ENCODE measurements around the gene ARMS2.

Gene ARMS2

DNA sequence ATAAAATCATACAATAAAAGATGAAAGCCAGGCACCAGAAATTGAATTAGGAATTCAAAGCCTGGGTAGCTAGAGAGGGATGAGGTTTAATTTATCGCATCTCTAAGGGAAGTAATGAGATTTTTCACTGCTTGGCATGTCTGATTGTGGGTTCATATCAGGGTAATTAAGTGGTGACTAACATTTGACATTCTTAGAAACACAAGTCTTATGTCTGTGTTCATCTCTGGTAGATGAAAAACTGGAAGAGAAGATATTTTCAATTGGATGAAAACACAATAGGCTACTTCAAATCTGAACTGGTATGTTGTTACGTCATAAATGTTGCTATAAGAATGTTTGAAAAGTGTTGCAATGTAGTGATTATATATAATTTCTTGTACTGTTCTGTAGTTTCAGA is 36.8 kb upstream of the ARMS2 start:
- H4K20me1 ChIP-seq (ENCODE audit: insufficient read depth, low read length) = no peaks in the 10 kb centered on the region
- no peaks in the 10 kb centered on the region for H3K27me3 ChIP-seq (ENCODE audit: insufficient read depth, low read length)
- no peaks in the 10 kb centered on the region for H3K4me1 ChIP-seq (ENCODE audit: insufficient read depth, low read length, severe bottlenecking)
- no peaks in the 10 kb centered on the region for H3K9me3 ChIP-seq (ENCODE audit: low read length)
- H3K27ac ChIP-seq (ENCODE audit: low read depth, low read length, poor library complexity, severe bottlenecking) = no peak overlapping the region
- H2AFZ ChIP-seq (ENCODE audit: low read length) = no peak overlapping the region
- no peaks in the 10 kb centered on the region for H3F3A ChIP-seq (ENCODE audit: insufficient read depth, low read length)
- TF ChIP-seq EZH2 (IDR thresholded peaks at IDR 0.05; ENCODE audit: borderline replicate concordance, low read length) = no peak
- TF ChIP-seq, protein P1, sequence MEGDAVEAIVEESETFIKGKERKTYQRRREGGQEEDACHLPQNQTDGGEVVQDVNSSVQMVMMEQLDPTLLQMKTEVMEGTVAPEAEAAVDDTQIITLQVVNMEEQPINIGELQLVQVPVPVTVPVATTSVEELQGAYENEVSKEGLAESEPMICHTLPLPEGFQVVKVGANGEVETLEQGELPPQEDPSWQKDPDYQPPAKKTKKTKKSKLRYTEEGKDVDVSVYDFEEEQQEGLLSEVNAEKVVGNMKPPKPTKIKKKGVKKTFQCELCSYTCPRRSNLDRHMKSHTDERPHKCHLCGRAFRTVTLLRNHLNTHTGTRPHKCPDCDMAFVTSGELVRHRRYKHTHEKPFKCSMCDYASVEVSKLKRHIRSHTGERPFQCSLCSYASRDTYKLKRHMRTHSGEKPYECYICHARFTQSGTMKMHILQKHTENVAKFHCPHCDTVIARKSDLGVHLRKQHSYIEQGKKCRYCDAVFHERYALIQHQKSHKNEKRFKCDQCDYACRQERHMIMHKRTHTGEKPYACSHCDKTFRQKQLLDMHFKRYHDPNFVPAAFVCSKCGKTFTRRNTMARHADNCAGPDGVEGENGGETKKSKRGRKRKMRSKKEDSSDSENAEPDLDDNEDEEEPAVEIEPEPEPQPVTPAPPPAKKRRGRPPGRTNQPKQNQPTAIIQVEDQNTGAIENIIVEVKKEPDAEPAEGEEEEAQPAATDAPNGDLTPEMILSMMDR (IDR thresholded peaks at IDR 0.05; ENCODE audit: low read length) = no peak
- no peak overlapping the region for H3K4me3 ChIP-seq (ENCODE audit: low read depth, low read length, poor library complexity, severe bottlenecking)
- H3K4me2 ChIP-seq (ENCODE audit: low read length) = no peak overlapping the region
- H3K79me2 ChIP-seq (ENCODE audit: insufficient read depth, low read length) = no peaks in the 10 kb centered on the region
- no peaks in the 10 kb centered on the region for H3K36me3 ChIP-seq (ENCODE audit: insufficient read depth, low read length)
- H3K9ac ChIP-seq (ENCODE audit: low read length) = no peak overlapping the region
- no peaks in the 10 kb centered on the region for H3K9me2 ChIP-seq (ENCODE audit: low read depth, low read length)

- TF ChIP-seq, protein P1 (IDR thresholded peaks at IDR 0.05; ENCODE audit: low read length) = no peak
- TF ChIP-seq EZH2 (IDR thresholded peaks at IDR 0.05; ENCODE audit: borderline replicate concordance, low read length) = no peak
- no peak overlapping the region for H3K9ac ChIP-seq (ENCODE audit: low read length)
- H4K20me1 ChIP-seq (ENCODE audit: insufficient read depth, low read length) = no peaks in the 10 kb centered on the region
- no peaks in the 10 kb centered on the region for H3K27me3 ChIP-seq (ENCODE audit: insufficient read depth, low read length)
- H3K36me3 ChIP-seq (ENCODE audit: insufficient read depth, low read length) = no peaks in the 10 kb centered on the region
- no peaks in the 10 kb centered on the region for H3K9me2 ChIP-seq (ENCODE audit: low read depth, low read length)
- H2AFZ ChIP-seq (ENCODE audit: low read length) = no peak overlapping the region
- no peaks in the 10 kb centered on the region for H3K4me1 ChIP-seq (ENCODE audit: insufficient read depth, low read length, severe bottlenecking)
- H3F3A ChIP-seq (ENCODE audit: insufficient read depth, low read length) = no peaks in the 10 kb centered on the region
- no peaks in the 10 kb centered on the region for H3K9me3 ChIP-seq (ENCODE audit: low read length)
- H3K79me2 ChIP-seq (ENCODE audit: insufficient read depth, low read length) = no peaks in the 10 kb centered on the region
- H3K4me3 ChIP-seq (ENCODE audit: low read depth, low read length, poor library complexity, severe bottlenecking) = no peak overlapping the region
- no peak overlapping the region for H3K4me2 ChIP-seq (ENCODE audit: low read length)
- H3K27ac ChIP-seq (ENCODE audit: low read depth, low read length, poor library complexity, severe bottlenecking) = no peak overlapping the region
These were observed 35.4 kb upstream of the ARMS2 start for GRCh38 chr10:122419016-122419415.

GRCh38 chr10:122419876-122420623 is 34.4 kb upstream of the ARMS2 start:
- no peaks in the 10 kb centered on the region for H3K4me1 ChIP-seq (ENCODE audit: insufficient read depth, low read length, severe bottlenecking)
- no peaks in the 10 kb centered on the region for H3K27me3 ChIP-seq (ENCODE audit: insufficient read depth, low read length)
- H3K9me2 ChIP-seq (ENCODE audit: low read depth, low read length) = no peaks in the 10 kb centered on the region
- H3K36me3 ChIP-seq (ENCODE audit: insufficient read depth, low read length) = no peaks in the 10 kb centered on the region
- no peak overlapping the region for H3K4me3 ChIP-seq (ENCODE audit: low read depth, low read length, poor library complexity, severe bottlenecking)
- no peaks in the 10 kb centered on the region for H3K9me3 ChIP-seq (ENCODE audit: low read length)
- H3K9ac ChIP-seq (ENCODE audit: low read length) = no peak overlapping the region
- TF ChIP-seq, protein P1 (IDR thresholded peaks at IDR 0.05; ENCODE audit: low read length) = no peak
- no peak for TF ChIP-seq EZH2 (IDR thresholded peaks at IDR 0.05; ENCODE audit: borderline replicate concordance, low read length)
- no peaks in the 10 kb centered on the region for H4K20me1 ChIP-seq (ENCODE audit: insufficient read depth, low read length)
- H3K27ac ChIP-seq (ENCODE audit: low read depth, low read length, poor library complexity, severe bottlenecking) = no peak overlapping the region
- H3K79me2 ChIP-seq (ENCODE audit: insufficient read depth, low read length) = no peaks in the 10 kb centered on the region
- no peak overlapping the region for H2AFZ ChIP-seq (ENCODE audit: low read length)
- H3F3A ChIP-seq (ENCODE audit: insufficient read depth, low read length) = no peaks in the 10 kb centered on the region
- H3K4me2 ChIP-seq (ENCODE audit: low read length) = no peak overlapping the region

All from OCI-LY1 (cell line).